Measurements from ENCODE around the gene CMC2. TPM values are rescaled to one million over a fixed set of nuclear protein-coding genes. Genes with fewer than 3 reads are reported as not detected.
A peak's percentile ranks its signal among the peaks of the same experiment; 100 is the strongest.

Gene CMC2
- polyA plus RNA-seq, 1 donor from 2014 or later, result 172 TPM

DNA sequence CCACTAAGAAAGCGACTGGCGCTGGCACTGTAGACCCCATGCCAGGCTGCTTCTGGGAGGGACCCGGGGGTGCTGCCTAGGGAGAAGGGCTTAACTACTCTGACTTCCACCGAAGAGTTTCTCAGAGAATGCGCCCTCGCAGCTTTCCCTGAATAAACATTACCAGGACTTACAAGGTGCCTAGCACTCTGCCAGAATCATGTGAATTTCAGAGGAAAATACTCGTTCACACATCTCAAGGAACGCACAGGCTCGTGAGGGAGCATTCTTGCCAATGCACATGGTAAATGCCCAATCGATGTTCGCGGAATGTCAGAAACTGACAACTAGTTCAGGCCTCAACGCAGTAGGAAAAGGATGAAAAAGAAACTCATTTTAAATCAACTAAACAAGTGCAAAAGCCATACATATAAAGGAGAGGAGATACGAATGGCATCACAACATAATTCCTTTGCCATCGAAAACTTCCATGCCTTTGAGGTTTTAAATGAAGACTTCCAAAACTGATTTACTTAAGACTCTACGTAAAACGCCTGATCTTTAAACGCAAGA is 999 bp downstream of the CMC2 start:
- Histone ChIP-seq H3K9me2 (ENCODE audit: insufficient read depth, low read length) (no peaks in the 10 kb centered on the region), H4K20me1 (ENCODE audit: insufficient read depth) (no peaks in the 10 kb centered on the region), H3K27ac (ENCODE audit: low read length) (peak overlapping the region; percentile 94), H3K79me2 (replicated peaks; ENCODE audit: insufficient read depth, low read length) (peaks cover 49% of the 10 kb centered on the region), H2AFZ (ENCODE audit: low read depth, low read length) (no peak overlapping the region), H3K9ac (ENCODE audit: low read length) (peak overlapping the region; percentile 93), H3K36me3 (ENCODE audit: insufficient read depth, low read length) (no peaks in the 10 kb centered on the region), H3F3A (ENCODE audit: insufficient read depth, low read length, poor library complexity, severe bottlenecking) (no peaks in the 10 kb centered on the region), H3K9me3 (ENCODE audit: low read length) (no peaks in the 10 kb centered on the region), H3K4me2 (ENCODE audit: low read length) (peak overlapping the region; percentile 87), H3K27me3 (ENCODE audit: insufficient read depth, low read depth, low read length) (no peaks in the 10 kb centered on the region), H3K4me3 (ENCODE audit: low read length) (peak overlapping the region; percentile 98)
- no peak for TF ChIP-seq TAF1 (IDR thresholded peaks at IDR 0.05; ENCODE audit: low read depth)
- no peak for TF ChIP-seq RAD21 (conservative IDR thresholded peaks at IDR 0.05)
- no peak for TF ChIP-seq MXI1 (conservative IDR thresholded peaks at IDR 0.05; ENCODE audit: poor library complexity, severe bottlenecking)

DNA sequence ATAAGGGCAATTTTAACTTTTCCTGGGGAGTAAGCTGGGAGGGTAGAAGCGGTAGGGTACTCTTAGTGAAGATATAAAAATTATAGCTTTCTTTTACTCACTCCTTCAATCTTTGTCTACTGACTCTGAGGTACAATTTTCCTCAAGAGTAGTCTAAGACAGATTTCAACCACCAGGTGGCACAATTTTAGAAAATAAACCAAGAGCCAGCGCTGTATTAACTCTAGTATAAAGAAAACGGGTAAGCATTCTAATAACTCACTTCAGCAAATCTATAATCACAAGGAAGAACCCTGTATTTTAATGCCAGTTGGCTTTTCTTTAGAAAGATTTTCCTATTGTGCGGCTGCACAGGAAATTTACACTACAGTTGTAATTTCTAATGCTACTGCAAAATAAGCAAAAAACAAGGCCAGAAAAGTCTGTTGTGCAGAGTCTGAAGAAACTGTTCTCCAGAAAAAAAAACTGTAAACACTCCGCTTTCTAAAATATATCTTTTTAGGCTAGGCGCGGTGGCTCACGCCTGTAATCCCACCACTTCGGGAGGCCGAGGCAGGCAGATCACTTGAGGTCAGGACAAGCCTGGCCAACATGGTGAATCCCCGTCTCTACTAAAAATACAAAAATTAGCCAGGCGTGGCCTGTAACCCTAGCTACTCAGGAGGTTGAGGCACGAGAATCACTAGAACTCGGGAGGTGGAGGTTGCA is 1.9 kb downstream of the CMC2 start:
- H4K20me1 ChIP-seq (ENCODE audit: insufficient read depth), result no peaks in the 10 kb centered on the region
- peaks cover 52% of the 10 kb centered on the region for H3K79me2 ChIP-seq (replicated peaks; ENCODE audit: insufficient read depth, low read length)
- TF ChIP-seq SMC3 (conservative IDR thresholded peaks at IDR 0.05; ENCODE audit: poor library complexity), result peak; percentile 70
- no peak for TF ChIP-seq POLR2AphosphoS5 (IDR thresholded peaks at IDR 0.05)
- TF ChIP-seq, protein P1, sequence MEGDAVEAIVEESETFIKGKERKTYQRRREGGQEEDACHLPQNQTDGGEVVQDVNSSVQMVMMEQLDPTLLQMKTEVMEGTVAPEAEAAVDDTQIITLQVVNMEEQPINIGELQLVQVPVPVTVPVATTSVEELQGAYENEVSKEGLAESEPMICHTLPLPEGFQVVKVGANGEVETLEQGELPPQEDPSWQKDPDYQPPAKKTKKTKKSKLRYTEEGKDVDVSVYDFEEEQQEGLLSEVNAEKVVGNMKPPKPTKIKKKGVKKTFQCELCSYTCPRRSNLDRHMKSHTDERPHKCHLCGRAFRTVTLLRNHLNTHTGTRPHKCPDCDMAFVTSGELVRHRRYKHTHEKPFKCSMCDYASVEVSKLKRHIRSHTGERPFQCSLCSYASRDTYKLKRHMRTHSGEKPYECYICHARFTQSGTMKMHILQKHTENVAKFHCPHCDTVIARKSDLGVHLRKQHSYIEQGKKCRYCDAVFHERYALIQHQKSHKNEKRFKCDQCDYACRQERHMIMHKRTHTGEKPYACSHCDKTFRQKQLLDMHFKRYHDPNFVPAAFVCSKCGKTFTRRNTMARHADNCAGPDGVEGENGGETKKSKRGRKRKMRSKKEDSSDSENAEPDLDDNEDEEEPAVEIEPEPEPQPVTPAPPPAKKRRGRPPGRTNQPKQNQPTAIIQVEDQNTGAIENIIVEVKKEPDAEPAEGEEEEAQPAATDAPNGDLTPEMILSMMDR (IDR thresholded peaks at IDR 0.05; ENCODE audit: poor library complexity, severe bottlenecking), result peak; percentile 73
- peak; percentile 60 for TF ChIP-seq RAD21 (conservative IDR thresholded peaks at IDR 0.05)
- TF ChIP-seq TAF1 (IDR thresholded peaks at IDR 0.05; ENCODE audit: low read depth), result no peak
- TF ChIP-seq EP300 (conservative IDR thresholded peaks at IDR 0.05; ENCODE audit: poor library complexity, severe bottlenecking), result no peak
- no peak for TF ChIP-seq EZH2 (IDR thresholded peaks at IDR 0.05; ENCODE audit: borderline replicate concordance, insufficient read depth, low read length, poor library complexity, severe bottlenecking)
- TF ChIP-seq, protein P2, sequence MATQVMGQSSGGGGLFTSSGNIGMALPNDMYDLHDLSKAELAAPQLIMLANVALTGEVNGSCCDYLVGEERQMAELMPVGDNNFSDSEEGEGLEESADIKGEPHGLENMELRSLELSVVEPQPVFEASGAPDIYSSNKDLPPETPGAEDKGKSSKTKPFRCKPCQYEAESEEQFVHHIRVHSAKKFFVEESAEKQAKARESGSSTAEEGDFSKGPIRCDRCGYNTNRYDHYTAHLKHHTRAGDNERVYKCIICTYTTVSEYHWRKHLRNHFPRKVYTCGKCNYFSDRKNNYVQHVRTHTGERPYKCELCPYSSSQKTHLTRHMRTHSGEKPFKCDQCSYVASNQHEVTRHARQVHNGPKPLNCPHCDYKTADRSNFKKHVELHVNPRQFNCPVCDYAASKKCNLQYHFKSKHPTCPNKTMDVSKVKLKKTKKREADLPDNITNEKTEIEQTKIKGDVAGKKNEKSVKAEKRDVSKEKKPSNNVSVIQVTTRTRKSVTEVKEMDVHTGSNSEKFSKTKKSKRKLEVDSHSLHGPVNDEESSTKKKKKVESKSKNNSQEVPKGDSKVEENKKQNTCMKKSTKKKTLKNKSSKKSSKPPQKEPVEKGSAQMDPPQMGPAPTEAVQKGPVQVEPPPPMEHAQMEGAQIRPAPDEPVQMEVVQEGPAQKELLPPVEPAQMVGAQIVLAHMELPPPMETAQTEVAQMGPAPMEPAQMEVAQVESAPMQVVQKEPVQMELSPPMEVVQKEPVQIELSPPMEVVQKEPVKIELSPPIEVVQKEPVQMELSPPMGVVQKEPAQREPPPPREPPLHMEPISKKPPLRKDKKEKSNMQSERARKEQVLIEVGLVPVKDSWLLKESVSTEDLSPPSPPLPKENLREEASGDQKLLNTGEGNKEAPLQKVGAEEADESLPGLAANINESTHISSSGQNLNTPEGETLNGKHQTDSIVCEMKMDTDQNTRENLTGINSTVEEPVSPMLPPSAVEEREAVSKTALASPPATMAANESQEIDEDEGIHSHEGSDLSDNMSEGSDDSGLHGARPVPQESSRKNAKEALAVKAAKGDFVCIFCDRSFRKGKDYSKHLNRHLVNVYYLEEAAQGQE (IDR thresholded peaks at IDR 0.05; ENCODE audit: borderline replicate concordance), result no peak
- no peak for TF ChIP-seq MXI1 (conservative IDR thresholded peaks at IDR 0.05; ENCODE audit: poor library complexity, severe bottlenecking)
- no peak overlapping the region for H3K27ac ChIP-seq (ENCODE audit: low read length)
- H3K9ac ChIP-seq (ENCODE audit: low read length), result no peak overlapping the region
- H3K4me3 ChIP-seq (ENCODE audit: low read length), result peak overlapping the region; percentile 28
- H3K36me3 ChIP-seq (ENCODE audit: insufficient read depth, low read length), result no peaks in the 10 kb centered on the region
- no peaks in the 10 kb centered on the region for H3K9me3 ChIP-seq (ENCODE audit: low read length)
- H3K4me2 ChIP-seq (ENCODE audit: low read length), result no peak overlapping the region
- H3F3A ChIP-seq (ENCODE audit: insufficient read depth, low read length, poor library complexity, severe bottlenecking), result no peaks in the 10 kb centered on the region
- H2AFZ ChIP-seq (ENCODE audit: low read depth, low read length), result no peak overlapping the region
- no peaks in the 10 kb centered on the region for H3K9me2 ChIP-seq (ENCODE audit: insufficient read depth, low read length)
- no peaks in the 10 kb centered on the region for H3K27me3 ChIP-seq (ENCODE audit: insufficient read depth, low read depth, low read length)
